HG02938 (cell line): ENCODE measurements around the gene FMNL2.

Source experiments
- ATAC-seq: cut with Tn5 transposase; IDR thresholded peaks from one replicate; pipeline ENCODE4 v1.9.1; 2021; ENCODE audit warnings: mild to moderate bottlenecking, moderate library complexity; ENCODE audit not compliant: unreplicated experiment

FMNL2 gene

GRCh38 chr2:152683400-152683799 lies 348.4 kb downstream of the FMNL2 start:
- ATAC-seq, result no peak

DNA sequence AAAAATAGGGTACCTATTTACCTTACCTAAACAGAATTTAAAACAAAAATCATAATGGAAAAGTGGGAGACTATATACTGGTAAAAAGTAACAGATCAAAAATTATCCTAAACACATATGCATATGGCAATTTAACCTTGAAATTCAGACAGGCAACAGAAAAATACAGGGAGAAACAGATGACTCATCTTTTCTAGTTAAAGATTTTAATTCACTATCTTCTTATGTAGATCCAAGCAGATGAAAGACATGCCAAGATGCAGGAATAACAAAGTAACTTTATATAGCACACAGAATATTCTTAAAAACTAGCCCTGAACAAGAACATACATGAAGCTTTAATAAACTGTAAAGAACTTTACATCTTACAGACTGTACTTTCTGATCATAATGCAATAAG lies 351.3 kb downstream of the FMNL2 start:
- no peak for ATAC-seq

DNA sequence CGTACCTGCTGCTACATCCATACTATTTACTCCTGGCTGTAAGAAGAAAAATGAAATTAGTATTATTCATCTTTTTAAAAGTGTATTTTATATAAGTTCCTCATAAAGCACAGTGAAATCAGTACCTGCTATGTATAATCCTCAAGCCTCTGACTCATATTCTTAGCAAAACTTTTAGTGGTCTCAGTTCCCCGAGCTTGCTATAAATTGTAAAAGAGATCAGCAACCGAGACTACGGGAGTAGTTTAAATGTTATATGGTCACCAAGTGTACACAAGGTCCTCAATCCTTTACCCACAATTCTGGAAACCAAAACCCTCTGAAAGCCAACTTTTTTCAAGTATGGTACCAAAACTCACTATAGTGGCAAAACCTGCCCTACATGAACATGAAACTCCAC lies 358.1 kb downstream of the FMNL2 start:
- ATAC-seq, result peak; percentile 98

DNA sequence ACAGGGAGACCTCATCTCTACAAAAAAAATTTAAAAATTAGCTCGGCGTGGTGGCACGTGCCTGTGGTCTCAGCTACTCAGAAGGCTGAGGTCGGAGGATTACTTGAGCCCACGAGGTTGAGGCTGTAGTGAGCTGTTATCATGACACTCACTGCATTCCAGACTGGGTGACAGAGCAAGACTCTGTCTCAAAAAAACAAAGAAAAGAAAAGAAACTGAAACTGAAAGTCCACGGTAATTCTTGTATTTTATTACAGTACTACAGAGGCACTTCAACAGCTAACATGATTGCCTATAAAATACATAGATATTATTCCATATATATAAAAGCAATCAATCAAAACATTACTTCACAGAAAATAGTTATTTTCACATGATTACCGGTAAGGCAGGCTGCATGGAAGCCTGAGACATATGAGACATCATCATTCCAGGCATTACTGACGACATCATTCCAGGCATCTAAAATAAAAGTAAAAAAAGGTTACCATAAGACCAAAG lies 359.2 kb downstream of the FMNL2 start:
- ATAC-seq, result no peak

- no peak for ATAC-seq
Observed at GRCh38 chr2:152695763-152696162, 360.8 kb downstream of the FMNL2 start.

GRCh38 chr2:152696476-152696875 lies 361.5 kb downstream of the FMNL2 start:
- no peak for ATAC-seq
